SH-SY5Y (cell line): ENCODE results near the gene CCDC195.

Experiments
- GATA2 ChIP-seq: IDR thresholded peaks from 2 replicates; pipeline ENCODE4 v1.6.1; 2011; ENCODE audit warnings: mild to moderate bottlenecking, low read depth, low read length
- GATA3 ChIP-seq: IDR thresholded peaks from 2 replicates; pipeline ENCODE4 v1.6.1; 2011; ENCODE audit warnings: low read depth, mild to moderate bottlenecking, low read length, moderate library complexity

Gene CCDC195

GRCh38 chr2:224716201-224716600 is at the start of gene CCDC195:
TSS of gene CCDC195 (minus strand) at chr2:224716365. CDS start at chr2:224716365, 0 bp downstream.
- TF ChIP-seq GATA2 (no peak), GATA3 (no peak)

GRCh38 chr2:224764565-224765236 is 48.5 kb upstream of the CCDC195 start:
- no peak for TF ChIP-seq GATA3
- no peak for TF ChIP-seq GATA2

GRCh38 chr2:224757934-224758548 is 41.9 kb upstream of the CCDC195 start:
- no peak for TF ChIP-seq GATA3
- no peak for TF ChIP-seq GATA2

GRCh38 chr2:224753743-224754540 is 37.8 kb upstream of the CCDC195 start:
- no peak for TF ChIP-seq GATA2
- no peak for TF ChIP-seq GATA3

- TF ChIP-seq GATA3: no peak
- no peak for TF ChIP-seq GATA2
Observed at GRCh38 chr2:224751996-224752698, 36.0 kb upstream of the CCDC195 start.

- TF ChIP-seq GATA3 (no peak), GATA2 (no peak)
Observed at GRCh38 chr2:224749136-224749535, 33.0 kb upstream of the CCDC195 start.

GRCh38 chr2:224747765-224748164 is 31.6 kb upstream of the CCDC195 start:
- TF ChIP-seq GATA3 (no peak), GATA2 (no peak)

GRCh38 chr2:224736227-224736626 is 20.1 kb upstream of the CCDC195 start:
- no peak for TF ChIP-seq GATA3
- no peak for TF ChIP-seq GATA2

GRCh38 chr2:224734949-224735348 is 18.8 kb upstream of the CCDC195 start:
- no peak for TF ChIP-seq GATA2
- TF ChIP-seq GATA3: no peak

GRCh38 chr2:224731665-224732064 is 15.5 kb upstream of the CCDC195 start:
- TF ChIP-seq GATA2 (no peak), GATA3 (no peak)

- no peak for TF ChIP-seq GATA3
Observed at GRCh38 chr2:224729435-224729834, 13.3 kb upstream of the CCDC195 start.

GRCh38 chr2:224724331-224724730 is 8.2 kb upstream of the CCDC195 start:
- no peak for TF ChIP-seq GATA3
- no peak for TF ChIP-seq GATA2

GRCh38 chr2:224723586-224724217 is 7.5 kb upstream of the CCDC195 start:
- no peak for TF ChIP-seq GATA3
- no peak for TF ChIP-seq GATA2

- TF ChIP-seq GATA3 (no peak), GATA2 (no peak)
Observed at GRCh38 chr2:224722770-224723169, 6.6 kb upstream of the CCDC195 start.
